DOHH2 (cell line): ENCODE data around the gene CLCNKA.

ENCODE experiments used
- EZH2phosphoT487 ChIP-seq: fragments of 200-600 bp; sonication (generic); IDR thresholded peaks from 2 replicates; pipeline ENCODE4 v1.6.1; 2017; ENCODE audit warnings: borderline replicate concordance, mild to moderate bottlenecking, antibody characterized with exemption, low read length, moderate library complexity, mixed read lengths
- TF ChIP-seq, protein P1 (sequence below): fragments of 200-600 bp; sonication (generic); IDR thresholded peaks from one replicate; pipeline ENCODE4 v1.5.1; 2014; ENCODE audit warnings: antibody characterized with exemption, mild to moderate bottlenecking, low read depth, low read length; ENCODE audit not compliant: poor library complexity, severe bottlenecking

DNA sequence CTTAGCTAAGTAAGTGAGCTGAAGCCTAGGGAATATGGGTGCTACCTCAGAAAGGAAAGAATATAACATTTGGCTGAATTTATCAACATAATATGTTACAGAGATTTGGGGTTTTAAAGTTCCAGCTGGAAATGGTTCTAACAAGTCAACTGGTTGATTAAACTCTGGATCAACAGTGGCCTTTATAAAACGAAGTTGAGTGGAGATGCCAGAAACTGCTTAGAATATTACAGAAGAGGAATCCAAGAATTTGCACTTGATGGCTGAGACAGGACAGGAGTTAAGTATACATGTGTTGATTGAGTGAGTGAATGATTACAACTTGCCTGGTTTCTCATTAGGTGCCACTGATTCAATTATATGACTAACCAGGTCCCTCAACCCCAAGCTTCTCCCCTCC lies 38.6 kb upstream of the CLCNKA start:
- TF ChIP-seq, protein P1, sequence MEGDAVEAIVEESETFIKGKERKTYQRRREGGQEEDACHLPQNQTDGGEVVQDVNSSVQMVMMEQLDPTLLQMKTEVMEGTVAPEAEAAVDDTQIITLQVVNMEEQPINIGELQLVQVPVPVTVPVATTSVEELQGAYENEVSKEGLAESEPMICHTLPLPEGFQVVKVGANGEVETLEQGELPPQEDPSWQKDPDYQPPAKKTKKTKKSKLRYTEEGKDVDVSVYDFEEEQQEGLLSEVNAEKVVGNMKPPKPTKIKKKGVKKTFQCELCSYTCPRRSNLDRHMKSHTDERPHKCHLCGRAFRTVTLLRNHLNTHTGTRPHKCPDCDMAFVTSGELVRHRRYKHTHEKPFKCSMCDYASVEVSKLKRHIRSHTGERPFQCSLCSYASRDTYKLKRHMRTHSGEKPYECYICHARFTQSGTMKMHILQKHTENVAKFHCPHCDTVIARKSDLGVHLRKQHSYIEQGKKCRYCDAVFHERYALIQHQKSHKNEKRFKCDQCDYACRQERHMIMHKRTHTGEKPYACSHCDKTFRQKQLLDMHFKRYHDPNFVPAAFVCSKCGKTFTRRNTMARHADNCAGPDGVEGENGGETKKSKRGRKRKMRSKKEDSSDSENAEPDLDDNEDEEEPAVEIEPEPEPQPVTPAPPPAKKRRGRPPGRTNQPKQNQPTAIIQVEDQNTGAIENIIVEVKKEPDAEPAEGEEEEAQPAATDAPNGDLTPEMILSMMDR: no peak
- TF ChIP-seq EZH2phosphoT487: no peak
